ENCODE results near the gene OCIAD2. TPM values are rescaled to one million over a fixed set of nuclear protein-coding genes. Genes with fewer than 3 reads are reported as not detected.

OCIAD2 gene
- total and polyA plus RNA-seq, 3 experiments from 2014 or later = 55.7 to 184 (median 60.0) TPM

DNA sequence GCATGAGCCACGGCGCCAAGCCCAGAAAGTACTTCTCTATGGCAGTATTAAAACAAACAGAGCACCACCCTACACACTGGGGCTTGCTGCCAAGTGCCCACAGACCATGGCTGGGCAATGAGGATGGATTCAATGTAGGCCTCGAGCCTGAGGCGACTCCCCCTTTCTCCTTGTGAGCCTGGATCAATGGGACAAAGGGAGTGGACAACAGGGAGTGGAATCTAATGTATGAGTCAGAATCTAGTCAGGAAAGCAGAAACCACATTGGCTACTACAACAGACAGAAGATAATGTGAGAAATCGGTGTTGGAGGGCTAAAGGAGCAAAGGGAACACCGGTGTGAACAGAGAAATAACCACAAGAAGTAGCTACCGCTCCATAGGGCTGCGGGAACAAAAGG, 37.7 kb upstream of the OCIAD2 start:
- DNase-seq = peak in 1 of 5 donors; percentile 2
- H3K27ac ChIP-seq (ENCODE audit: low read depth, low read length) = no peak overlapping the region
- H3K36me3 ChIP-seq (ENCODE audit: insufficient read depth, low read length) = no peaks in the 10 kb centered on the region
- no peak overlapping the region for H3K4me3 ChIP-seq (ENCODE audit: low read length)
- Mint-ChIP-seq H3K36me3 (no peaks in the 10 kb centered on the region), H3K27me3 (peaks cover 0 to 10% of the 10 kb centered on the region in 2 donors), H3K4me3 (peak overlapping the region in 1 of 7 donors; percentile 6), H3K27ac (no peak overlapping the region), H3K9me3 (no peaks in the 10 kb centered on the region), H3K4me1 (peaks cover 9 to 11% (median 11%) of the 10 kb centered on the region in 3 donors)
- H3K4me1 ChIP-seq (ENCODE audit: insufficient read depth, low read length) = peaks cover 13% of the 10 kb centered on the region
- ChIA-PET POLR2A (no interaction called here), CTCF (interaction anchor here (0.7 to 2.0 kb wide), 4 partner anchors 14 to 376 kb away, joined by 3 to 8 read pairs (median 4); partner anchors contain the start of gene OCIAD2)
- no peaks in the 10 kb centered on the region for H3K27me3 ChIP-seq (ENCODE audit: insufficient read depth, low read length, poor library complexity, severe bottlenecking)
- H3K9me3 ChIP-seq (ENCODE audit: low read length) = no peaks in the 10 kb centered on the region

DNA sequence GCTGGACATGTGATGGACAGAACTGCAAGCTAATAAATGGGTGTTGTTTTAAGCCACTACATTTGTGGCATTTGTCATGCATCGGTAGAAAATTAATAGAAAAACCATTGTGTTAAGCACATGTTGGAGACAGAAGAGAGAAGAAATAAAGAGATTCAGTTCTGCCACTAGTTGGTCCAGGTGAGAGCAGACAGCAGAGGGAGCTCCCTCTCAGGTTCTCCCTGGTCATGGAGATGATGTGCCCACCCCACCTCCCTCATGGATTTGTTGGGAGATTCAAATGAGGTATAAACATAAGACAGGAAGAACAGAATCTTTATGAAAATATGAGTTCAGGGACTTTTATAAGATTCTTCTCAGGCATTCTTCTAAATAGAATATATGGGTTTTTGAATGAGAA, 36.8 kb upstream of the OCIAD2 start:
- DNase-seq = no peak
- Mint-ChIP-seq H3K4me3 (no peak overlapping the region), H3K9me3 (no peaks in the 10 kb centered on the region), H3K27ac (peak overlapping the region in 1 of 8 donors; percentile 30), H3K27me3 (peaks cover 0 to 10% of the 10 kb centered on the region in 2 donors), H3K36me3 (no peaks in the 10 kb centered on the region), H3K4me1 (peaks cover 9 to 11% (median 11%) of the 10 kb centered on the region in 3 donors)
- peaks cover 13% of the 10 kb centered on the region for H3K4me1 ChIP-seq (ENCODE audit: insufficient read depth, low read length)
- CTCF ChIA-PET = interaction anchor here (2.0 kb wide), 1 partner anchor 37 kb away, joined by 8 read pairs; the partner anchor contains the start of gene OCIAD2
- POLR2A ChIA-PET = interaction anchor here (0.6 kb wide), 1 partner anchor 644 kb away, joined by 4 read pairs; no protein-coding TSS in a partner anchor
- no peak overlapping the region for H3K4me3 ChIP-seq (ENCODE audit: low read length)
- no peaks in the 10 kb centered on the region for H3K27me3 ChIP-seq (ENCODE audit: insufficient read depth, low read length, poor library complexity, severe bottlenecking)
- H3K9me3 ChIP-seq (ENCODE audit: low read length) = no peaks in the 10 kb centered on the region
- no peaks in the 10 kb centered on the region for H3K36me3 ChIP-seq (ENCODE audit: insufficient read depth, low read length)
- H3K27ac ChIP-seq (ENCODE audit: low read depth, low read length) = no peak overlapping the region

DNA sequence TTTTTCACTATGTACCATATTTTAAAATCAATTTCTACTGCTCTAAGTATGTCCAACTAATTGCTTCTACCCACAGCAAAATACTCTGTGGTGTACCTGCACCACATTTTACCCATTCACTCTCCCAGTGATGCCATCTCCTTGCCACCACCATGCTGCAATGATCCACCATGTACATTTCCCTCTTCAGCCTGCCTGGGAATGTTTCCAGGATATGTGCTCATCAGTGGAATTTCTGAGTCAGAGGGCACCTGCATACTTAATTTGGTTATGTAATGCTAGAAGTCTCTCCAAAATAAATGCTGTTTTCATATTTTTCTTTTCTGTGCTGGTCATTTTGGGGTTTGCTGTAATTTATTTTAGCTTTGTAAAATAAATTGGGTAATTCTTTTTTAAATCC, 33.2 kb upstream of the OCIAD2 start:
- POLR2A ChIA-PET = no interaction called here
- Mint-ChIP-seq H3K36me3 (no peaks in the 10 kb centered on the region), H3K9me3 (peaks cover 0 to 2% (median 0%) of the 10 kb centered on the region in 5 donors), H3K4me3 (no peak overlapping the region), H3K4me1 (peaks cover 6 to 8% (median 7%) of the 10 kb centered on the region in 3 donors), H3K27ac (no peak overlapping the region), H3K27me3 (peaks cover 0 to 5% of the 10 kb centered on the region in 2 donors)
- Histone ChIP-seq H3K36me3 (ENCODE audit: insufficient read depth, low read length) (no peaks in the 10 kb centered on the region), H3K4me3 (ENCODE audit: low read length) (no peak overlapping the region), H3K9me3 (ENCODE audit: low read length) (no peaks in the 10 kb centered on the region), H3K27ac (ENCODE audit: low read depth, low read length) (no peak overlapping the region), H3K27me3 (ENCODE audit: insufficient read depth, low read length, poor library complexity, severe bottlenecking) (no peaks in the 10 kb centered on the region), H3K4me1 (ENCODE audit: insufficient read depth, low read length) (peaks cover 8% of the 10 kb centered on the region)
- DNase-seq = no peak
- CTCF ChIA-PET = no interaction called here

DNA sequence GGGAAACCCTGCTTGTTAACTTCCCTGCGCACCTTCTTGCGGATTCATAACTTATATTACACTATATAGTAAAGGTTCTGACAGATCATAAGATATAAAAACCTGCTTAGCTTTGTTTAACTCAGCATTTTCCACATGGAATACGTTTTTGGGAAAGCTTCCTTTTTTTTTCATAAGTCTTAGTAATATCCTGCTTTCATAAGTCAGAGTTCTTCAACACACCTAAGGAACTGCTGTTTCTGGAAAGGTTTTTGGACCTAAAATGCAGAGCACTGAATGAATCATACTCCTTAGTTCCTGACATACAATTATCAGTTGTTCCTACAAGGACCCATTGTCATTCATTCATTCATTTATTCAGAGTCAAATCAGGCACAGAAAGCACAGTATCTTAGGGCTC, 32.3 kb upstream of the OCIAD2 start:
- H3K36me3 ChIP-seq (ENCODE audit: insufficient read depth, low read length) = no peaks in the 10 kb centered on the region
- no peak overlapping the region for H3K27ac Mint-ChIP-seq
- H3K9me3 ChIP-seq (ENCODE audit: low read length) = no peaks in the 10 kb centered on the region
- H3K27ac ChIP-seq (ENCODE audit: low read depth, low read length) = no peak overlapping the region
- peaks cover 0 to 2% (median 0%) of the 10 kb centered on the region in 5 donors for H3K9me3 Mint-ChIP-seq
- no peaks in the 10 kb centered on the region for H3K36me3 Mint-ChIP-seq
- POLR2A ChIA-PET = interaction anchor here (0.6 kb wide), 1 partner anchor 105 kb away, joined by 5 read pairs; no protein-coding TSS in a partner anchor
- CTCF ChIA-PET = no interaction called here
- no peaks in the 10 kb centered on the region for H3K27me3 ChIP-seq (ENCODE audit: insufficient read depth, low read length, poor library complexity, severe bottlenecking)
- no peak overlapping the region for H3K4me3 ChIP-seq (ENCODE audit: low read length)
- no peaks in the 10 kb centered on the region for H3K27me3 Mint-ChIP-seq
- DNase-seq = no peak
- no peaks in the 10 kb centered on the region for H3K4me1 Mint-ChIP-seq
- H3K4me3 Mint-ChIP-seq = no peak overlapping the region
- H3K4me1 ChIP-seq (ENCODE audit: insufficient read depth, low read length) = no peaks in the 10 kb centered on the region

DNA sequence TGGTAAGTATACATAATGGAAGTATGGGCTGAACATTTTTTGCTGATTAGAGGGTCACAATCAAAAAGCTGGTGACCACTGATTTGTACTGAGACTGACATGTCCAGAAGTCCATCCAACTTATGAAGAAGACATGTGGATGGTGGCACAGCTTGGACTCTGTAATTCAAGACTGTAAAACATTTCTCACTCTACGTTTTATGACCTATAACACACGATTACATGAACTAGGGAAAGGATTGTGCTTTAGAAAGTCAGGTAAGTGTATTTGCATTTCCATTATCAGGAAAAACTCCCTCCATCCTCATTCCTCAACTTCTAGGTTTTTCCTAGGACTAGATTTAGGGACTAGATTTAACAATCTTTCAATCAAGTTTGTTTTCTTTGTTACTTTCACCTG, 30.5 kb upstream of the OCIAD2 start:
- H3K36me3 ChIP-seq (ENCODE audit: insufficient read depth, low read length) = no peaks in the 10 kb centered on the region
- no peaks in the 10 kb centered on the region for H3K9me3 ChIP-seq (ENCODE audit: low read length)
- no peaks in the 10 kb centered on the region for H3K4me1 Mint-ChIP-seq
- peaks cover 0 to 2% (median 0%) of the 10 kb centered on the region in 5 donors for H3K9me3 Mint-ChIP-seq
- DNase-seq = no peak
- H3K27me3 ChIP-seq (ENCODE audit: insufficient read depth, low read length, poor library complexity, severe bottlenecking) = no peaks in the 10 kb centered on the region
- H3K4me3 Mint-ChIP-seq = no peak overlapping the region
- no peak overlapping the region for H3K27ac ChIP-seq (ENCODE audit: low read depth, low read length)
- no peak overlapping the region for H3K4me3 ChIP-seq (ENCODE audit: low read length)
- no peaks in the 10 kb centered on the region for H3K4me1 ChIP-seq (ENCODE audit: insufficient read depth, low read length)
- CTCF ChIA-PET = no interaction called here
- no peak overlapping the region for H3K27ac Mint-ChIP-seq
- POLR2A ChIA-PET = no interaction called here
- H3K36me3 Mint-ChIP-seq = no peaks in the 10 kb centered on the region
- H3K27me3 Mint-ChIP-seq = no peaks in the 10 kb centered on the region

DNA sequence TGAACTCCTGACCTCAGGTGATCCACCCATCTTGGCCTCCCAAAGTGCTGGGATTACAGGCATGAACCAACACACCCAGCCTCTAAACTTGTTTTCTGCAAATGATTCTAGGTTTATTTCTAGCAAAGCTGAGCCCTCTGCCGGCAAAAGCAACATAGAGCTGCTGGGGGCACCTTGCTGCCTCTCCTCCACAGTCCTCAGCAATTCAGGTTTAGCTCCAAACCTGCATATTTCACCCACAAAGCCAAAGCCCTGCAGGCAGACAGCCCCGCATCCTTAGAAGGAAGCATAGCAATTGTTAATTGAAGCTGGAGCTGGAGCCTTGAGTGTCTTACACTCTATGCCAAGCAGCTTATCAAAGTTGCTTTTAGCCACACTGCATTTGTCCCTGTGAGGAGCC, 24.9 kb upstream of the OCIAD2 start:
- POLR2A ChIA-PET = no interaction called here

DNA sequence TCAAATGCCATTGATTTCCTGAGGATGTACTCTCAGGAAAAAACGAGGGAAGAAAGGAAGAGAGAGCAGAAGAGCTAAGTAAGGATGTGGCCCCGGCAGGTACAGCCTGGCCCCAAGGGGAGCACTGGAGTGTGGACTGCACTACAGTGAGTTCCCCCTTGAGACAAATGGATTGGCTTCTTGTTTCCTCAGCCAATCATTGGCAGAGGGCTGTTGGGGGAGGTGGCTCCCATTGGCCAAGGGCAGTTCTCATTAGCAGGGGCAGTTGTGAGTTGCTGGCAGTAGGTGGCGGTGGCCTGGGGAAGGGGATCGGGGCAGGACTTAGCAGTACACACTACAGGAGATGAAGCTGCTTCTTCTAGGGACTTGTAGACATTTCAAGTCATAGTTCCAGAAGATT, 24.1 kb upstream of the OCIAD2 start:
- Histone ChIP-seq H3K4me3 (ENCODE audit: low read length) (no peak overlapping the region), H3K36me3 (ENCODE audit: insufficient read depth, low read length) (no peaks in the 10 kb centered on the region), H3K27me3 (ENCODE audit: insufficient read depth, low read length, poor library complexity, severe bottlenecking) (no peaks in the 10 kb centered on the region), H3K9me3 (ENCODE audit: low read length) (no peaks in the 10 kb centered on the region), H3K27ac (ENCODE audit: low read depth, low read length) (no peak overlapping the region), H3K4me1 (ENCODE audit: insufficient read depth, low read length) (no peaks in the 10 kb centered on the region)
- peaks cover 1 to 10% (median 2%) of the 10 kb centered on the region in 3 donors for H3K36me3 Mint-ChIP-seq
- peaks cover 0 to 4% (median 0%) of the 10 kb centered on the region in 5 donors for H3K9me3 Mint-ChIP-seq
- no peaks in the 10 kb centered on the region for H3K4me1 Mint-ChIP-seq
- no peak overlapping the region for H3K4me3 Mint-ChIP-seq
- ChIA-PET CTCF (interaction anchor here (1.0 kb wide), 2 partner anchors 16 to 24 kb away, joined by 4 read pairs; partner anchors contain the start of gene OCIAD2), POLR2A (no interaction called here)
- H3K27me3 Mint-ChIP-seq = no peaks in the 10 kb centered on the region
- H3K27ac Mint-ChIP-seq = peak overlapping the region in 1 of 8 donors; percentile 64
- DNase-seq = no peak

More for the DNA sequence above, 24.9 kb upstream of the OCIAD2 start:
- no peak overlapping the region for H3K4me3 ChIP-seq (ENCODE audit: low read length)
- no peaks in the 10 kb centered on the region for H3K9me3 ChIP-seq (ENCODE audit: low read length)
- no peak overlapping the region for H3K4me3 Mint-ChIP-seq
- CTCF ChIA-PET = interaction anchor here (1.0 kb wide), 1 partner anchor 17 kb away, joined by 4 read pairs; no protein-coding TSS in a partner anchor
- DNase-seq = no peak
- no peaks in the 10 kb centered on the region for H3K27me3 ChIP-seq (ENCODE audit: insufficient read depth, low read length, poor library complexity, severe bottlenecking)
- H3K27me3 Mint-ChIP-seq = no peaks in the 10 kb centered on the region
- H3K36me3 ChIP-seq (ENCODE audit: insufficient read depth, low read length) = no peaks in the 10 kb centered on the region
- H3K4me1 Mint-ChIP-seq = no peaks in the 10 kb centered on the region
- no peak overlapping the region for H3K27ac ChIP-seq (ENCODE audit: low read depth, low read length)
- H3K36me3 Mint-ChIP-seq = peaks cover 0 to 6% (median 2%) of the 10 kb centered on the region in 3 donors
- no peaks in the 10 kb centered on the region for H3K4me1 ChIP-seq (ENCODE audit: insufficient read depth, low read length)
- peaks cover 0 to 4% (median 0%) of the 10 kb centered on the region in 5 donors for H3K9me3 Mint-ChIP-seq
- no peak overlapping the region for H3K27ac Mint-ChIP-seq

DNA sequence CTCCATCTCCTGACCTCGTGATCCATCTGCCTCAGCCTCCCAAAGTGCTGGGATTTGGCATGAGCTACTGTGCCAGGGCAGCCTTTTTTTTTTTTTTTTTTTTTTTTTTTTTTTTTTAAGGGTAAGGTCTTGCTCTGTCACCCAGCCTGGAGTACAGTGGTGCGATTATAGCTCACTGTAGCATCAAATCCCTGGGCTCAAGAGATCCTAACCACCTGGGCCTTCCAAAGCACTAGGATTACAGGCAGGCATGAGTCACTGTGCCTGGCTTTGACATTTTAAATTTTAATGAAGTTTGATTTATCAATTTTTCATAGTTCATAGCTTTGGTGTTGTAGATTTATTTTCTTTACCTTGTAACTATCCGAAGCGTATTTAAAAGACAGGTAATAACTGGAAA, 17.8 kb upstream of the OCIAD2 start:
- no peaks in the 10 kb centered on the region for H3K4me1 ChIP-seq (ENCODE audit: insufficient read depth, low read length)
- CTCF ChIA-PET = interaction anchor here (0.9 kb wide), 1 partner anchor 17 kb away, joined by 3 read pairs; the partner anchor contains the start of gene OCIAD2

More for the DNA sequence above, 17.8 kb upstream of the OCIAD2 start:
- Mint-ChIP-seq H3K4me3 (no peak overlapping the region), H3K27ac (no peak overlapping the region), H3K27me3 (no peaks in the 10 kb centered on the region), H3K9me3 (peaks cover 0 to 7% (median 6%) of the 10 kb centered on the region in 5 donors), H3K4me1 (peaks cover 1 to 6% (median 6%) of the 10 kb centered on the region in 3 donors), H3K36me3 (peaks cover 1 to 20% (median 2%) of the 10 kb centered on the region in 3 donors)
- H3K27me3 ChIP-seq (ENCODE audit: insufficient read depth, low read length, poor library complexity, severe bottlenecking) = no peaks in the 10 kb centered on the region
- no peaks in the 10 kb centered on the region for H3K36me3 ChIP-seq (ENCODE audit: insufficient read depth, low read length)
- no peak overlapping the region for H3K27ac ChIP-seq (ENCODE audit: low read depth, low read length)
- no peaks in the 10 kb centered on the region for H3K9me3 ChIP-seq (ENCODE audit: low read length)
- H3K4me3 ChIP-seq (ENCODE audit: low read length) = no peak overlapping the region
- POLR2A ChIA-PET = no interaction called here
- no peak for DNase-seq
